G401 (cell line): ENCODE measurements around the gene SASH1. TPM values are rescaled to one million over a fixed set of nuclear protein-coding genes. Genes with fewer than 3 reads are reported as not detected.

Experiments used
- DNase-seq: peaks from one replicate; pipeline ENCODE4 v3.0.0-alpha.2; 2015; ENCODE audit warnings: low spot score
- in situ Hi-C: cut with HindIII; loops from 2 replicates; pipeline ENCODE4 v1.10.0; 2016; ENCODE audit warnings: low sequenced_read_pairs, mixed read lengths
- total RNA-seq: library from RNA; depleted of rRNA; stranded (reverse); fragments of >200 nt; shearing (Covaris generic); gene quantifications from 2 replicates; pipeline ENCODE4 v1.2.3, GENCODE V29; 2014

Gene SASH1
- total RNA-seq, 1 experiment from 2014 or later: 4.6 TPM

DNA sequence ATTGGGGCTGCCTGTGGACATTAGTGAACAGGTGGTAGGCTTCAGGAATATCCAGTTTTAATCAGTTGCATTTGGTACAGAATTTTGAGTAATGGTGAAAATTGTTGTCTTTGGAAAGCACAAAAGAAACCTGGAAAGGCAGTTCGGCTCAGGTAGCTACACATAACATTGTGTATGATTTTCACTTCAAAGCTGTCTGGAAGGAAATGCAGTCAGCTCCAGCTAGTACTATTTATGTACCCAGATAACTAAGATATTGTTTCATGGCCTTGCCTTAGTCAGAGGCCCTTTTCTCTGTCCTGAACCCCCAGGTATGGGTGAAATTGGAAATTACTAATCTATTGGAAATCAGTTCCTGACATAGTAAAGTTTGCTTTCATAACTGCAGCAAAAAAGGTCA lies 208.6 kb downstream of the SASH1 start:
- in situ Hi-C loops: no loop called here
- DNase-seq: no peak

DNA sequence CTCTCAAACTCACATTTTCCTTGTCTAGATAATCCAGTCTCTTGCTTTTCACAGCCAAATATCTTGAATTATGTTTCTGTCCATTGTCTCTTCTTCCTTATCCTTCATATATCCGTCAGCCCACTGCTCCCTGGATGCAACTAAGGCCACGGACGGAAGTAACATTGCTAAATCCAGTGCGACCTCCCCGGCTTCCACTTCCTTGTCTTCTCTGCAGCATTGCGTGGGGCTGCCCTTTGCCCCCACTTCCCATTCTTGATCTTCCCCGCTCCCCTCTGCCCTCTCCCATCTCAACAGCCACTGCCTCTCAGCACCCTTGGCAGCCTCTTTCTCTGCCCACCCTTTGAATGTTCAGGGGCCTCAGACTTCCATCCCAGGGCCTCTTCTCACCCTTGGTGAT lies 213.8 kb downstream of the SASH1 start:
- DNase-seq: no peak
- in situ Hi-C loops: no loop called here

DNA sequence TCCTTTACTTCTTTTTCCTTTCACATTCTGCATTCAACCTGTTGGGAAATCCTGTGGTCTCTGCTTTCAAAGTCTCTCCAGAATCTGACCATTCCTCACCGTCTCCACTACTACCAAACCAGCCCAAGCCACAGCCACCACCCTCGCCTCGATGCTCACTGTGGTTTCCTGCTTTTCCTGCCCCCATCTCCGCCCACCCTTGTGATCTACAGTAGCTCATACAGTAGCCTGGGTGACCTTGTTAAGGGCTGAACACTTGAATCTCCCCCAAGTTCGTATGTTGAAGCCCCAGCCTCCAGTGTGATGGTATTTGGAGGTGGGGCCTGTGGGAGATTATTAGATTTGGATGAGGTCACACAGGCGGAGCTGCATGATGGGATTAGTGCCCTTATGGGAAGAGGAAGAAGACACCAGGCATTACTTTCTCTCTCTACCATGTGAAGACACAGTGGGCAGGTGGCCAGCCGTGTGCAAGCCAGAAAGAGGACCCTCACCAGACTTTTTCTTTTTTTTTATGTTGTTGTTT lies 215.2 kb downstream of the SASH1 start:
- in situ Hi-C loops: no loop called here
- DNase-seq: no peak

DNA sequence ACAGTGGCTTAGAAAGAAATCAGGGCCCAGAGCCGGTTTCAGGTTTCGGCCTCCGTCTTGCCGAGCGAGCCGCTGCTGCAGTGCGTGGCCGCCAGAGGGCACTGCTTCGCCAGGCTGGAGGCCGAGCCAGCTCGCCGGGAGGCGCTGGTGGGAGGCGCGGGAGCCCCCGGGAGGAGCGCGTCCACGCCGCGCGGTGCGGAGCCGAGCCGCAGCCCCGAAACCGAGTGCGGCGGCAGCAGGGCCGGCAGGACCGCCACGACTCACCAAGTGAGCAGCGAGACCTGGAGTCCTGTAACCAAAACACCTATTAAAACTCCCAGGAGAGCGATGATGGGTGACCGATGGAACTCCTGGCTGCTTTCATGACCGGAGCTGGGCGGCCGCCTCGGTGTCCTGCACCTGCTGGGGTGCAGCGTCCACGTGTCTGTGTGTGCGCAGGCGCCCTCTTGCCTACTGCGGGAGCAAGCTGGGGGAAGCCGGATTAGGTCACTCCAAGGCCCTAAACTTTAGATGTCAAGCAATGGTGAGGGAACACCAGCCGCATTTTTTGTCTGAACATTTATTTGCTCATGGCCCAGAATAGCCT lies 217.3 kb downstream of the SASH1 start:
- in situ Hi-C loops: no loop called here
- peak; percentile 62 for DNase-seq

DNA sequence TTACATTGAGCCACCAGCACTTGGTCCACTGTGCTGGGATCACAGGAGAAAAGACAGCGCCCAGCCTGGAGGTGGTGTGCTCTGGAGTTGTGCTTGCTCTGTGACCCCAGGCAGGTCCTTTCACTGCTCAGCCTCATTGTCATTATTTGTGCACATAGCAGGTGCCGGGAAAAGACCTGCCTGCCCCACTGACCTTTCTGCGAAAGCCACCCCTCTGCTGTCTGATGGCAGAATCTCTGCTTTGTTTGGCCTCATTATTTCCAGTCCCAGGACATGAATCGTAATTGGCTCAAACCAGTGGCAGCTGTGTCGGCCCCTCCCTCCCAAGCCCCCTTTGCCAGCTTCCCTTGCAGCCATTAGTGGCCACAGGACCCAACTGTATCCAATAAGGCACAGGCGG lies 219.0 kb downstream of the SASH1 start:
- no peak for DNase-seq
- in situ Hi-C loops: no loop called here

DNA sequence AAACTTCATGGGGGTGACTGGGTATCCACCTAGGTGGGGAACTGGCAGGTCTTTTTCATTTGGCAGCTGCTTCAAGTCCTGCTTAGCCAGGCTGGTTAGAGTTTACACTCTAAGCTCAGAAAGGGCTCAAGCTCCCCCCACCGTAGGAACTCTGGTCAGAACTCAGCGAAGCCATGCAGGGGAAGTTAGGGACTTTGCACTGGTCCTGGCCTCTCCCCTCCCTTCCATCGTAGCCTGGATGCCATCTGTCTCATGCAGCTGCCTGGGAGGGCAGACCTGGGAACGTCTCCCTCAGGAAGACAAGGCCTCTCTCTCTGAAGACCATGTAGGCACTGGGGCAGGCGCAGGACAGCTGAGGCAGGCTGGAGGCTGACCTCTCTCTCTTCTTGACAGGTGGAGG lies 220.4 kb downstream of the SASH1 start:
- in situ Hi-C loops: no loop called here
- DNase-seq: no peak

DNA sequence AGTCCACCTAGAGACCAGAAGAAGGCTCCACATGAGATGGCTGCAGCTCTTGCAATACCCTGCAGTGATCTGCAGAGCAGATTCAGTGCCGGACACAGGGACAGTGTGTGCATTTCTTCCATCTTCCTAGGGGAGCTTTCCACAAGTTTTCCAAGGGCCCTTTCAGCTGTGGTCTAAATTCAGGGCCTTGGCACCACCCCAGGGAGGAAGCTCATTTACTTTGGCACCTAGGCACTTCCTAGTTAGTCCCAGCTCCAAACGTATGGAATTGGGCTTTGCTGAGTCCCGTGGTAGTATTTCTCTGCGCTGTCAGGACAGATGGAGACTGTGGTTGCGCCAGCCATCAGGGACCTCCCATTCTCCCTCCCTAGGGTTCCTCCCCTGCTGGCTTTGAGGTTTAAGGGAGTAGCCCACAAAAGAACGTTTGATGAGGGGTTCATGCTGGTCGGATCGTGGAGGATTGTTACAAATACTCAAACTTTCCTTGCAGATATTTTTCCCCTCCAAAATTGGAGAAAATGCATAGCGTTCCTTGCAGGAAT lies 221.9 kb downstream of the SASH1 start:
- DNase-seq: no peak
- in situ Hi-C loops: no loop called here

DNA sequence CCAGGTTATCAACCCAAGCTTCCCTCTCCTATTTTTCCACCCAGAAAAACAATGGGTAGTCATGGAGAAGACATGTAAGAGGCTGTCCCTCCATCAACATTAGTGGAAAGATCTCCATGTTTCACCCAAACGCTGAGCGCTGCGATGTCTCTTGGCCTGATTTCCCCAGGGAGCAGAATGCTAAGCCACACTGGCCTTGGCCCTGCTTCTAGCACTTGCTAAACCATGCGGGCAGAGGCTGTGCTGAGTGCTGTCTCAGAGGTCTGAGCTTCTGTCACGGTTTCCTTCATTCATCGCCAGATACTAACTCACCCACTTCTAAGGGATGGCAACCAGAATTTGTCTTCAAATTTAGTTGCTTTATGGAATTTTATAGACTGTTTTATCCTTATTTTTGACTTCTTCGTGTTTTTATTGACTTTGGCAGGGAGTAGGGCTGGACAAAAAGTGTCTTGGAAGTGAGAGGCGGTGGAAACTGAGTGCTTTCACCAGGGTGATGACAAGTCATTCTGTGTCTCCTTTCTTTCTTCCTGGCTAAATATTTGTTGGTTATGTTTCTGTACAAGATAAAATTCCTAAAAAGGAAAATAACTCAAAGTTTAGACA lies 222.8 kb downstream of the SASH1 start:
- DNase-seq: no peak
- in situ Hi-C loops: no loop called here

DNA sequence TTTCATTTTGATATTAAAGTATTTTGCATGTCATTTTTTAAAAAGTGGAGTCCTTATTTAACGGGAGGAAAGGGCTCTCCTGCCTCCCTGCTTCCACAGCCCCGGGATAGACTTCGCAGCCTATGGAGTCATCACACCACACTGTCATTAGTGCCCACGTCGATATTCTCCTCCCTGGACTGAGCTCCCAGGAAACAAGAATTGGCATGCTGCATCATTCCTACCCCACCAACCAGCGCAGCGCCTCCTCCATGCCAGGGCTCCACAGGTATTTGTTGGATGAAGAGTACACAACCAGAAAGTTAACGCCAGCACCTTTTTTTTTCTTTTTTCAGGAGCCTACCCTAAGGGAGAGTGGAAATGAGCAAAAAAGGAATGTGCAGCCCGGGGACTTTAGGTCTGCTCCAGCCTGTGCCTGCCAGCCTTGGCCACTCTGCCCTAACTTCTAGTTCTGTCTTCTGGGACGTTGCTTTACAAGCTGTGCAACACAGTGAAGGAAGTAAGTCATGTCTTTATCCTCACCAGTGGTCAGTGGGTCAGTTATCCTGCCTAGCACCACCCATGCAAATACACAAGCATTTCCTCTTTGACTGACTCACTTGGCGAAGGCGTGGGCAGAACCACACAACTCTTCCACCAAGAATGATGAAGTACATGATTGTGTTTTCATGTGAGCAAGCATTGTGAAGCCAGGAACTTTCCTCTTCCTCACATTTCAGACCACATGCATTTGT lies 223.5 kb downstream of the SASH1 start:
- in situ Hi-C loops: no loop called here
- no peak for DNase-seq

DNA sequence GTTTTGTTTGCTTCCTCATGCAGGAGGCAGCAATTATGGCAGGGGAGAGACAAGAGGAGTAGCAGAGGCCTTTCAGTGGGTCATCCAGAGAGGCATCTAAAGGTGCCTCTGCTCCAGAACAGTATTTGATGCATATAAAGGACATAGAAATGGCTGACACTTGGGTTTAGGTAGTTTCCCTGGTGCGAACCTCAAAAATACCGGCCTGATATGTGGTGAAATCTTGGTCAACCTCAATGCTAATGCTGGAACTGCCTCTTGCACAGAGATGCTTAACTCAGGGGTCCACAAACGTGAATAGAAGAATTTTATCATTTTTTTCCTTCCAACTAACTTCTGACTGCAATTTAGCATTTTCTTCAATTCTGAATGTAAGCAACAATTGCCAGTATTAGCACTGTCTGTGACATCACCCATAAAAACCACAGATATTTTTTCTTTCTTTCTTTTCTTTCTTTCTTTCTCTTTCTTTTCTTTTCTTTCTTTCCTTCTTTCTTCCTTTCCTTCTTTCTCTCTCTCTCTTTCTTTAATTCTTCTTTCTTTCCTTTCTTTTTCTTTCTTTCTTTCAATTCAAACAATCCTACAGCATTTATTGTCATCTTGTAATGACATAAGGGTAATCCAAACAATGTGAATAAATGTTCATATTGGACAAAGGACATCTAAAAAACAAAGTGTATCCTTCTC lies 224.2 kb downstream of the SASH1 start:
- in situ Hi-C loops: no loop called here

DNA sequence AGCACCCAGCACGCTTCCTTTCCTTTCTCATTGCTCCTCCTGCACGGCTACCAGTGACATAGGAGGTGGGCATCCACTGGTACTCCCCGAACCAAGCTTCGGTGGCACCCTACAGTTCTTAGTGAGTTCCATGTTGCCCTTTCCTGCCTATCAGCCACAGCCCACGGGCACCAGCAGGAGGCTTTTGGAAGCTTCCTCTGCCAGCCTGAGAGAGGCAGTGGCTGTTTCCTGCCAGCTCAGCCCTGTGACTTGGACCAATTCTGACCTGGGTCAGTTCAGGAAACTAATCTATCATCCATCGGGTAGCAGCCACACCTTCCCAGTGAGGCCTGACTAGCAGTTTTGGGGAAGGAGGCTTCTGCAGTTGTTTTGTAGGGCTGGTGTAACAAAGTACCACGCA lies 227.8 kb downstream of the SASH1 start:
- in situ Hi-C loops: no loop called here
- DNase-seq: no peak

More for the DNA sequence above, 224.2 kb downstream of the SASH1 start:
- DNase-seq: no peak

DNA sequence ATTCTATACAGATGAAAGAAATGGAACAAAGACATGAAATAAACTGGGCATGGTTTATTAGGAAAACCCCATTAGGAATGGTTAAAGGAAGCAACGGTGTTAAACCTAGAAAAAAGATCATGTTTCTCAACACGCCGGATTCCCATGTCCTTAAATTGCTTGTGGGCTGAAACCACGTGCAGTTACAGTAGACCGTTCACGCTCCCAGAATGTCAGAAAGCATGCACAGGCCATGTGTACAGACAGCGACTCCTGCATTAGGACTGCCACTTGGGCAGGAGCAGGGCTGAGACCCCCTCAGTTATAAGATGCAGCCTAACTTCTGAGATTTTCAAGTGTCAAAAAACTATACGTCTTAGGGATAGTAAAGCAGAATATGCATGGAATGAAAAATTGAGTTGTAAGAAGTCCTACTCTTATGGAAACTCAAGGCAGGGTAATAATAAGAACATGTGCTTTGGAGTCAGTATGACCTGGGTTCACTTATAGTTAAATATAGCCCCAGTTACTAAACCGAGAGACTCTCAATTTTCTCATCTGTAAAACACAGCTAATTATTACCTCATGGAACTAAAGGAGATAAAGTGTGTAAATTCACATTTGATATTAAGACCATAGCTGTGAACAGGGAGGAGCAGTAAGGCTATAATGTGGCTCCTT lies 230.2 kb downstream of the SASH1 start:
- in situ Hi-C loops: no loop called here

DNA sequence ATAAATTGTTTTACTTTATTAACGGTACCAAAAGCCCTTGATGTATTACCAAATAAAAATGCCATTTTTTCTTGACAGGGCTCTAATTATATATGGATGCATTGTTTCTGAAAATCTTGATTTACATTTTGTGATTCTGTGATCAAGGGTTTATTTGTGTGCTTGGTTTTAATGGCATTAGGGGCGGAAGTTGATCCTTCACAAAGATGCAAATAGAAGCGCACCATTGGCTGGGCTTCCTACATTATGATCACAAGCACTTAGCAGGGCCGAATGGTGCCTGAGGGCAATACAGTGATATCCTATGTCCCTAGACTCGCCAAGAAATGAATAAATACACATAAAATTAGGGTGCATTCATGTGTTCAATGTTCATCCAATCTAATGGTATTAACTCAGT lies 231.3 kb downstream of the SASH1 start:
- in situ Hi-C loops: no loop called here
- no peak for DNase-seq

More for the DNA sequence above, 230.2 kb downstream of the SASH1 start:
- DNase-seq: no peak

DNA sequence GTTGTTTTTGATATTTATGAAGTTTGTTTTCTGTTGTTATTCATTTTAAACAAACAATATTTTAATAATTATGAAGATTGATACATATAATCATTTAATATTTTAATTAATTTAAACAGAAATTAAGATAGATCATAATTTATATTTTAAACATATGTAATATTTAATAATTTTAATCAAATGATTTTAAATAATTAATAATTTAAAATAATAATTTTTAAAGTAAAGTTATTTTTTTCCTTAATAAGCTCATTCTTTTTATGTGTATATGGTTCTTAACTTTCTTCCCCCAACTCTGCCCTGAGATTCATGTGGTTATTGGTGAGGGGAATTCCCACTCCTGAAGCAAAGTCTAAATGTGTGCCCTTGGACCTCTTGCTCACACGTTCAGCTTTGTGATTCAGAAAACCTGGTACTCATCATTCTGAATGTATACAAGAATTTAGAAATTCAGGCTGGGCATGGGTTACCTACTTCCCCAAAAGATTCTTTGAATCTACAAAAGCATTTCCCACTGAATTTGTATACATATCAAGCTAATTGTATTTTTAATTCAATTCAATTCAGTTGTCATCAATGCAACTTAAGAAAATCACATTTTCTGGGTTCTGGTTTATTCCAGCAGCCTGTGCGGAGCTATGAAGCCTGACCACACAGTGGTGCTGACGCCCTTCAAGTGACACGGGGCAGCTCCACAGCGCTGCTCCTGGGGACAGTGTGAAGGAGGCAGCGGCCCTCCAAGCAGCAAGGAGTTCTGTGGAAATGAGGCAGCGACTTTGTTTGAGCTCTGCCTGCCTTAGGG lies 235.2 kb downstream of the SASH1 start:
- in situ Hi-C loops: no loop called here
- DNase-seq: peak; percentile 77

DNA sequence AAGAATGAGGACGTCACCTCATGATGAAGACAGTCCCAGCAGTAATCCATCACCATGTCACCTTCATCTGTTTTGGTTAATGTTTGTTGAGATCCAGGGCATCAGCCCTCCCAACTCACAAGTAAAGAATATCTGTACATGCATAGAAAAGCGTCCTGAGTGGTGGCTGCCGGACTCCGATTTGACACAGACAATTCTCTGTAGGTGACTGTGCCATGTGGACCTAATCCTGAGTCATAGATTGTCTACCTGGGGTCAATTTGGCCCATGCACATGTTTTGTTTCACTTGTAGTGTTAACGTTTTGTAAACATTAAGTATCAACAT lies 235.8 kb downstream of the SASH1 start:
- in situ Hi-C loops: no loop called here
- no peak for DNase-seq

DNA sequence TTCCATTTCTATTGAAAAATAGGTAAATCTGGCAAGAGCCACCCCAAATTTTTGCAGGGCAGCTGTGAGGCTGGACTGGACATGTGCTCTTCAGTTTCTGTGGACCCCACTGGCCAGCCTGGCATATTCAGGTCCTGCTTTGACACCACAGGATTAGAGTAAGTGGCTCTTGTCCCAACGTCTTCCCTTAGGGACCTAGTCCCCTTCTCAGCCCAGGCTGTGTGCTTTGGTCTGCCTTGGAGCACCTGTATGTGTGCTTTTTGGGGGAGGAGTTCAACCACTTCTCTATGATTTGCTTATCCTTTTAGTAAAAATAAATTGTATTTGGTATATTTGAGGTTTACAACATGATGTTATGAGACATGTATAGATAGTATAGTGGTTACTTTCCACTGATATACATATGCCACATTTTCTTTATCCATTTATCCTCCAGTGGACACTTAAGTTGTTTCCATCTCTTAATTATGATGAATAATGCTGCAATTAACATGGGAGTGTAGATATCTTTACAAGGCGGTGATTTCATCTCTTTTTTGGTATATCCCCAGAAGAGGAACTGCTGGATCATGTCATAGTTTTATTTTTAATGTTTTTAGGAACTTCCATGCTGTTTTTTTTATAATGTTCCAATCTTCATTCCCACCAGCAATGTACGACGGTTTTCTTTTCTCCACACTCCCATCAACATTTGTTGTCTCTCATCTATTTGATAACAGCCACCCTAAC lies 236.4 kb downstream of the SASH1 start:
- in situ Hi-C loops: no loop called here
- no peak for DNase-seq

DNA sequence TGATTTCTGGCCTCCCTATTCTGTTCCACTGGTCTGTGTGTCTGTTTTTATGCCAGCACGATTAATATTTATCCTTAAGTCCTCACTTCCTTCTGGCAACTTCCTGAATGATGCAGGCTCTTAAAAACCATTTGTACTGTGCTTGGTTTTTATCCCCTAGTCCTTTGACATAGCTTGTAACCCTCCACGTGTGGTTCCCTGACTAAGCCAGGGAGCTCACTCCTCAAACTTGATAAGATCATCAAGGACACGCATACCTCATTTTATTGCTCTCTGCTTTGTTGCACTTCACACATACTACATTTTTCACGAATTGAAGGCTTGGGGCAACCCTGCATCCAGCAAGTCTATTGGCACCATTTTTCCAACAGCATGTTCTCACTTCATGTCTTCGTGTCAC lies 237.8 kb downstream of the SASH1 start:
- no peak for DNase-seq
- in situ Hi-C loops: no loop called here

DNA sequence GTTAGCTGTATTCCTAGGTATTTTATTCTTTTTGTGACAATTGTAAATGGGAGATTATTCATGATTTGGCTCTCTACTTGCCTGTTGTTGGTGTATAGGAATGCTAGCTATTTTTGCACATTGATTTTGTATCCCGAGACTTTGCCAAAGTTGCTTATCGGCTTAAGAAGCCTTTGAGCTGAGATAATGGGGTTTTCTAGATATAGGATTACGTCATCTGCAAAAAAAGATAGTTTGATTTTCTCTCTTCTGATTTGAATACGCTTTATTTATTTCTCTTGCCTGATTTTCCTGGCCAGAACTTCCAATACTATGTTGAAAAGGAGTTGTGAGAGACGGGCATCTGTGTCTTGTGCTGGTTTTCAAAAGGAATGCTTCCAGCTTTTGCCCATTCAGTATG lies 241.0 kb downstream of the SASH1 start:
- in situ Hi-C loops: no loop called here
- DNase-seq: no peak
